ENCODE data around the gene SLC25A51. TPM values are rescaled to one million over a fixed set of nuclear protein-coding genes. Genes with fewer than 3 reads are reported as not detected.

Gene SLC25A51
- total and polyA plus RNA-seq, 7 experiments from 2014 or later = 10.8 to 37.8 (median 23.0) TPM

- H3K27ac ChIP-seq (ENCODE audit: low read depth, low read length) = no peak overlapping the region
- DNase-seq = no peak
- POLR2A ChIA-PET = no interaction called here
- no peaks in the 10 kb centered on the region for H3K27me3 Mint-ChIP-seq
- no peaks in the 10 kb centered on the region for H3K9me3 ChIP-seq (ENCODE audit: control insufficient read depth in 2 of 3, low read length in 3 of 3)
- H3K4me3 Mint-ChIP-seq = no peak overlapping the region
- no peaks in the 10 kb centered on the region for H3K27me3 ChIP-seq (ENCODE audit: control insufficient read depth in 2 of 2, insufficient read depth in 2 of 2, low read length in 2 of 2)
- H3K4me1 ChIP-seq (ENCODE audit: control insufficient read depth in 2 of 2, insufficient read depth in 2 of 2, low read length in 2 of 2) = no peaks in the 10 kb centered on the region
- no peaks in the 10 kb centered on the region for H3K36me3 Mint-ChIP-seq
- no peak overlapping the region for H3K4me3 ChIP-seq (ENCODE audit: low read length)
- ATAC-seq = no peak
- H3K9me3 Mint-ChIP-seq = no peaks in the 10 kb centered on the region
- no peak overlapping the region for H3K27ac Mint-ChIP-seq
- H3K4me1 Mint-ChIP-seq = peaks cover 0 to 3% (median 0%) of the 10 kb centered on the region in 7 donors
- intact Hi-C loops (cut with micrococcal nuclease) = no loop called here
- CTCF ChIA-PET = no interaction called here
- no peaks in the 10 kb centered on the region for H3K36me3 ChIP-seq (ENCODE audit: control insufficient read depth in 2 of 3, insufficient read depth in 3 of 3, low read length in 3 of 3)
These were observed 16.0 kb upstream of the SLC25A51 start for GRCh38 chr9:37919956-37920335.

- no peak overlapping the region for H3K27ac ChIP-seq (ENCODE audit: low read depth, low read length)
- H3K4me1 Mint-ChIP-seq = peaks cover 0 to 3% (median 0%) of the 10 kb centered on the region in 7 donors
- no peaks in the 10 kb centered on the region for H3K27me3 Mint-ChIP-seq
- no peaks in the 10 kb centered on the region for H3K36me3 Mint-ChIP-seq
- ChIA-PET CTCF (no interaction called here), POLR2A (no interaction called here)
- intact Hi-C loops (cut with micrococcal nuclease) = no loop called here
- no peak overlapping the region for H3K4me3 ChIP-seq (ENCODE audit: low read length)
- no peak overlapping the region for H3K4me3 Mint-ChIP-seq
- H3K27me3 ChIP-seq (ENCODE audit: control insufficient read depth in 2 of 2, insufficient read depth in 2 of 2, low read length in 2 of 2) = no peaks in the 10 kb centered on the region
- H3K36me3 ChIP-seq (ENCODE audit: control insufficient read depth in 2 of 3, insufficient read depth in 3 of 3, low read length in 3 of 3) = no peaks in the 10 kb centered on the region
- H3K27ac Mint-ChIP-seq = no peak overlapping the region
- H3K9me3 ChIP-seq (ENCODE audit: control insufficient read depth in 2 of 3, low read length in 3 of 3) = no peaks in the 10 kb centered on the region
- no peaks in the 10 kb centered on the region for H3K9me3 Mint-ChIP-seq
- no peaks in the 10 kb centered on the region for H3K4me1 ChIP-seq (ENCODE audit: control insufficient read depth in 2 of 2, insufficient read depth in 2 of 2, low read length in 2 of 2)
- ATAC-seq (no peak), DNase-seq (no peak)
These were observed 15.5 kb upstream of the SLC25A51 start for GRCh38 chr9:37919246-37919955.

DNA sequence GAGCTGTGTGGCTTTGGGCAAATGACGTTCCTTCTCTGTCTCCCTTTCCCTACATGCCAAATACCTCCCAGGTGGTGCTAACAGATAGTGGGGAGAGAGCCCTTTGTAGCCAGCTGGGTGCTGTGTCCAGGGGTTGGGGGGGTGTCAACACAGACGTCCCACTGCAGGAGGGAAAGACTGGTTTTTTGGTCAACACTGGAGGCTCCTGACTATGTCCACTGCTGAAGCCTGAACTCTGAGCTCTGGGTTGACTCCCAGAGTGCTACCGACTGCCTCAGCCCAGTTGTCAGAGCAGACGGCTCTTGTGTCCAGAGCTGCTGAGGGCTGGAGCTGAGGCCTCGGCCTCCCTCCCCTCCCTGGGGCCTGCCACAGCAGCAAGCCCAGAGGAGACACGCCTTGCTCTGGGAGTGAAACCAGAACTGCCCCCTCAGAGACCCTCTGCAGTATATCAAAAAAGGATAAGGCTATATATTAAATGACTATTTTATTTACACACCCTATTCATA, 14.8 kb upstream of the SLC25A51 start:
- no peak overlapping the region for H3K4me3 Mint-ChIP-seq
- intact Hi-C loops (cut with micrococcal nuclease) = no loop called here
- no peak overlapping the region for H3K27ac Mint-ChIP-seq
- POLR2A ChIA-PET = no interaction called here
- Histone ChIP-seq H3K9me3 (ENCODE audit: control insufficient read depth in 2 of 3, low read length in 3 of 3) (no peaks in the 10 kb centered on the region), H3K27ac (ENCODE audit: low read depth, low read length) (no peak overlapping the region), H3K4me3 (ENCODE audit: low read length) (no peak overlapping the region), H3K36me3 (ENCODE audit: control insufficient read depth in 2 of 3, insufficient read depth in 3 of 3, low read length in 3 of 3) (no peaks in the 10 kb centered on the region), H3K27me3 (ENCODE audit: control insufficient read depth in 2 of 2, insufficient read depth in 2 of 2, low read length in 2 of 2) (no peaks in the 10 kb centered on the region), H3K4me1 (ENCODE audit: control insufficient read depth in 2 of 2, insufficient read depth in 2 of 2, low read length in 2 of 2) (no peaks in the 10 kb centered on the region)
- no peaks in the 10 kb centered on the region for H3K36me3 Mint-ChIP-seq
- ATAC-seq (no peak), DNase-seq (no peak)
- CTCF ChIA-PET = no interaction called here
- H3K27me3 Mint-ChIP-seq = peaks cover 0 to under 1% (median 0%) of the 10 kb centered on the region in 5 donors
- peaks cover 0 to 5% (median under 1%) of the 10 kb centered on the region in 7 donors for H3K4me1 Mint-ChIP-seq
- H3K9me3 Mint-ChIP-seq = no peaks in the 10 kb centered on the region

- Mint-ChIP-seq H3K27ac (no peak overlapping the region), H3K36me3 (no peaks in the 10 kb centered on the region), H3K4me3 (no peak overlapping the region), H3K4me1 (peaks cover 0 to 8% (median 4%) of the 10 kb centered on the region in 7 donors), H3K9me3 (no peaks in the 10 kb centered on the region), H3K27me3 (peaks cover 0 to 4% (median 0%) of the 10 kb centered on the region in 5 donors)
- intact Hi-C loops (cut with micrococcal nuclease) = no loop called here
- Histone ChIP-seq H3K27me3 (ENCODE audit: control insufficient read depth in 2 of 2, insufficient read depth in 2 of 2, low read length in 2 of 2) (no peaks in the 10 kb centered on the region), H3K36me3 (ENCODE audit: control insufficient read depth in 2 of 3, insufficient read depth in 3 of 3, low read length in 3 of 3) (no peaks in the 10 kb centered on the region), H3K4me3 (ENCODE audit: low read length) (no peak overlapping the region), H3K9me3 (ENCODE audit: control insufficient read depth in 2 of 3, low read length in 3 of 3) (no peaks in the 10 kb centered on the region), H3K4me1 (ENCODE audit: control insufficient read depth in 2 of 2, insufficient read depth in 2 of 2, low read length in 2 of 2) (no peaks in the 10 kb centered on the region), H3K27ac (ENCODE audit: low read depth, low read length) (no peak overlapping the region)
- ATAC-seq = no peak
- ChIA-PET POLR2A (no interaction called here), CTCF (no interaction called here)
- DNase-seq = no peak
These were observed 14.1 kb upstream of the SLC25A51 start for GRCh38 chr9:37917801-37918664.

DNA sequence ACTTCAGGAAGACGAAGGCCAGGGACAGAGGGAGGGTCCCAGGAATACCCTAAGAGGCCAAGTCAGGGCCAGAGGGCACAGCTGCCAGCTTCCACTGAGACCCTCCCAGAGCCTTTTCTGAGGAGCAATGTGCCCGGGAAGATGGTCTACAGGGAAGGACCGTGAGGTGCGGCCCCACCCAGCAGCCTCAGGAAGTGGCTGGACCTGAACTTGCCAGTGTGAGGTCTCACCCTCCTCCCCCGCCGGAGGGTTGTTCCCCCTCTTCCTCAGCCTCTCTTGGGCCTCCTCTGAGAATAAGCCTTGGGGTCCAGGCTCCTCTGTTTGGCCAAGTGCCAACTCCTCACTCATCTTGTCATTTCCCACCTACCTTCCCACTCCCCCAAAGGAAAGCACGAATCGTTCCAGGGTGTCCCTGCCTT, 13.4 kb upstream of the SLC25A51 start:
- Histone ChIP-seq H3K9me3 (ENCODE audit: control insufficient read depth in 2 of 3, low read length in 3 of 3) (no peaks in the 10 kb centered on the region), H3K27me3 (ENCODE audit: control insufficient read depth in 2 of 2, insufficient read depth in 2 of 2, low read length in 2 of 2) (no peaks in the 10 kb centered on the region), H3K4me1 (ENCODE audit: control insufficient read depth in 2 of 2, insufficient read depth in 2 of 2, low read length in 2 of 2) (no peaks in the 10 kb centered on the region), H3K27ac (ENCODE audit: low read depth, low read length) (no peak overlapping the region), H3K4me3 (ENCODE audit: low read length) (no peak overlapping the region), H3K36me3 (ENCODE audit: control insufficient read depth in 2 of 3, insufficient read depth in 3 of 3, low read length in 3 of 3) (no peaks in the 10 kb centered on the region)
- ChIA-PET POLR2A (no interaction called here), CTCF (interaction anchor here (1.1 kb wide), 1 partner anchor 515 kb away, joined by 3 read pairs; no protein-coding TSS in a partner anchor)
- intact Hi-C loops (cut with micrococcal nuclease) = no loop called here
- no peak overlapping the region for H3K4me3 Mint-ChIP-seq
- peaks cover 0 to 4% (median 0%) of the 10 kb centered on the region in 5 donors for H3K27me3 Mint-ChIP-seq
- DNase-seq (no peak), ATAC-seq (no peak)
- H3K9me3 Mint-ChIP-seq = no peaks in the 10 kb centered on the region
- H3K27ac Mint-ChIP-seq = no peak overlapping the region
- H3K4me1 Mint-ChIP-seq = peaks cover 0 to 8% (median 4%) of the 10 kb centered on the region in 7 donors
- H3K36me3 Mint-ChIP-seq = no peaks in the 10 kb centered on the region

GRCh38 chr9:37916471-37917312, 12.8 kb upstream of the SLC25A51 start:
- H3K36me3 Mint-ChIP-seq = no peaks in the 10 kb centered on the region
- no peaks in the 10 kb centered on the region for H3K9me3 Mint-ChIP-seq
- ATAC-seq (no peak), DNase-seq (no peak)
- no peaks in the 10 kb centered on the region for H3K9me3 ChIP-seq (ENCODE audit: control insufficient read depth in 2 of 3, low read length in 3 of 3)
- no peaks in the 10 kb centered on the region for H3K36me3 ChIP-seq (ENCODE audit: control insufficient read depth in 2 of 3, insufficient read depth in 3 of 3, low read length in 3 of 3)
- peaks cover 0 to 8% (median 4%) of the 10 kb centered on the region in 7 donors for H3K4me1 Mint-ChIP-seq
- H3K4me3 Mint-ChIP-seq = no peak overlapping the region
- H3K27ac Mint-ChIP-seq = no peak overlapping the region
- H3K27me3 ChIP-seq (ENCODE audit: control insufficient read depth in 2 of 2, insufficient read depth in 2 of 2, low read length in 2 of 2) = no peaks in the 10 kb centered on the region
- ChIA-PET POLR2A (no interaction called here), CTCF (interaction anchor here (1.1 kb wide), 1 partner anchor 516 kb away, joined by 3 read pairs; no protein-coding TSS in a partner anchor)
- peaks cover 0 to 4% (median 0%) of the 10 kb centered on the region in 5 donors for H3K27me3 Mint-ChIP-seq
- intact Hi-C loops (cut with micrococcal nuclease) = no loop called here
- H3K4me1 ChIP-seq (ENCODE audit: control insufficient read depth in 2 of 2, insufficient read depth in 2 of 2, low read length in 2 of 2) = no peaks in the 10 kb centered on the region
- H3K27ac ChIP-seq (ENCODE audit: low read depth, low read length) = no peak overlapping the region
- no peak overlapping the region for H3K4me3 ChIP-seq (ENCODE audit: low read length)
